AG04450 (cell line): ENCODE results near the gene LOXL4. TPM values are rescaled to one million over a fixed set of nuclear protein-coding genes. Genes with fewer than 3 reads are reported as not detected.
A peak's percentile ranks its signal among the peaks of the same experiment; 100 is the strongest.

Experiments used
- CTCF ChIA-PET: fragments of 300-600, 350-600 bp; formaldehyde crosslinking; extraction: SDS; loops from one replicate; lab custom pipeline; 2022; ENCODE audit warnings: antibody characterized with exemption, inconsistent platforms; lab: Charles Lee
- POLR2A ChIA-PET: fragments of 350-600 bp; formaldehyde crosslinking; extraction: SDS; loops from one replicate; lab custom pipeline; 2021; ENCODE audit warnings: antibody characterized with exemption, inconsistent platforms; lab: Yijun Ruan, JAX
- DNase-seq: peaks from one replicate; pipeline ENCODE4 v3.0.0-alpha.2; 2011; ENCODE audit warnings: low read depth, low spot score
- H3K27ac ChIP-seq: one replicate; pipeline ENCODE4 v1.5.1; 2012; ENCODE audit warnings: low read depth, low read length, control low read depth
- H3K27me3 ChIP-seq: one replicate; pipeline ENCODE4 v1.6.0; 2012; ENCODE audit warnings: low read length; ENCODE audit not compliant: control insufficient read depth, insufficient read depth
- H3K4me3 ChIP-seq: 2 replicates; pipeline ENCODE4 v1.5.1; 2011; ENCODE audit warnings: mild to moderate bottlenecking, low read depth, low read length, control low read depth
- H3K9me3 ChIP-seq: 2 replicates; pipeline ENCODE4 v1.5.1; 2012; ENCODE audit warnings: low read length; ENCODE audit not compliant: control insufficient read depth, insufficient read depth
- CTCF ChIP-seq: IDR thresholded peaks from 2 replicates; pipeline ENCODE4 v1.5.1; 2011; ENCODE audit warnings: low read depth, low read length, control low read depth, inconsistent platforms
- polyA minus RNA-seq: library from RNA; depleted of rRNA, polyadenylated mRNA; stranded (reverse); fragments of >200 nt; gene quantifications from 2 replicates; pipeline ENCODE4 v1.2.3, GENCODE V29; 2011; rRNA and poly(A)+ RNA removed
- polyA plus RNA-seq: library from polyadenylated mRNA; depleted of rRNA; stranded (reverse); fragments of >200 nt; gene quantifications from 2 replicates; pipeline ENCODE4 v1.2.3, GENCODE V29; 2011; rRNA removed

The LOXL4 gene
- 41.0 and 45.5 TPM in 2 replicates for polyA plus RNA-seq
- 31.0 and 37.8 TPM in 2 replicates for polyA minus RNA-seq

GRCh38 chr10:98267894-98268693 lies at the start of gene LOXL4:
LOXL4 (minus strand) TSS chr10:98268194; CDS start chr10:98263019, 5,175 bp downstream.
- no peak for DNase-seq
- no peaks in the 10 kb centered on the region; the same call in 1 of the 2 replicates for H3K9me3 ChIP-seq
- CTCF ChIA-PET, result interaction anchor here (0.6 to 1.3 kb wide), 3 partner anchors 41 to 361 kb away, joined by 3 to 9 read pairs (median 6); no protein-coding TSS in a partner anchor
- peak within 1 kb of the TSS; percentile 58 for H3K4me3 ChIP-seq
- POLR2A ChIA-PET, result interaction anchor here (0.6 to 1.0 kb wide), 5 partner anchors 20 to 147 kb away, joined by 3 to 5 read pairs (median 4); partner anchors contain the start of gene PYROXD2
- no peak for TF ChIP-seq CTCF
- no peaks in the 10 kb centered on the region for H3K27me3 ChIP-seq
- H3K27ac ChIP-seq, result peak within 1 kb of the TSS; percentile 61

- Histone ChIP-seq H3K4me3 (no peak overlapping the region), H3K27me3 (no peaks in the 10 kb centered on the region), H3K27ac (no peak overlapping the region), H3K9me3 (peaks cover 6% of the 10 kb centered on the region; the same call in 1 of the 2 replicates)
- ChIA-PET POLR2A (interaction anchor here (0.5 kb wide), 1 partner anchor 163 kb away, joined by 4 read pairs; no protein-coding TSS in a partner anchor), CTCF (interaction anchor here (0.9 kb wide), 1 partner anchor 41 kb away, joined by 3 read pairs; no protein-coding TSS in a partner anchor)
- no peak for TF ChIP-seq CTCF
- no peak for DNase-seq
Measured at GRCh38 chr10:98316661-98317060, 48.7 kb upstream of the LOXL4 start.

- no peak for TF ChIP-seq CTCF
- H3K27me3 ChIP-seq, result no peaks in the 10 kb centered on the region
- no peak overlapping the region for H3K4me3 ChIP-seq
- DNase-seq, result no peak
- H3K27ac ChIP-seq, result no peak overlapping the region
- H3K9me3 ChIP-seq, result peaks cover 6% of the 10 kb centered on the region; the same call in 1 of the 2 replicates
- ChIA-PET POLR2A (interaction anchor here (0.5 kb wide), 1 partner anchor 162 kb away, joined by 4 read pairs; no protein-coding TSS in a partner anchor), CTCF (interaction anchor here (0.9 kb wide), 1 partner anchor 42 kb away, joined by 3 read pairs; no protein-coding TSS in a partner anchor)
Measured at GRCh38 chr10:98316170-98316569, 48.2 kb upstream of the LOXL4 start.

- Histone ChIP-seq H3K4me3 (no peak overlapping the region), H3K27ac (no peak overlapping the region), H3K9me3 (peaks cover 6% of the 10 kb centered on the region; the same call in 1 of the 2 replicates), H3K27me3 (no peaks in the 10 kb centered on the region)
- ChIA-PET CTCF (interaction anchor here (1.5 to 4.2 kb wide), 2 partner anchors 9 to 145 kb away, joined by 6 to 30 read pairs; no protein-coding TSS in a partner anchor), POLR2A (no interaction called here)
- no peak for TF ChIP-seq CTCF
- DNase-seq, result no peak
Measured at GRCh38 chr10:98314532-98315284, 46.7 kb upstream of the LOXL4 start.
